LNCAP (cell line): ENCODE data around the gene RGS19.

Experiments
- TF ChIP-seq, protein P1 (sequence below): fragments of 450-650 bp; IDR thresholded peaks from 2 replicates; pipeline ENCODE4 v1.5.1; 2017; ENCODE audit warnings: mild to moderate bottlenecking

The RGS19 gene

DNA sequence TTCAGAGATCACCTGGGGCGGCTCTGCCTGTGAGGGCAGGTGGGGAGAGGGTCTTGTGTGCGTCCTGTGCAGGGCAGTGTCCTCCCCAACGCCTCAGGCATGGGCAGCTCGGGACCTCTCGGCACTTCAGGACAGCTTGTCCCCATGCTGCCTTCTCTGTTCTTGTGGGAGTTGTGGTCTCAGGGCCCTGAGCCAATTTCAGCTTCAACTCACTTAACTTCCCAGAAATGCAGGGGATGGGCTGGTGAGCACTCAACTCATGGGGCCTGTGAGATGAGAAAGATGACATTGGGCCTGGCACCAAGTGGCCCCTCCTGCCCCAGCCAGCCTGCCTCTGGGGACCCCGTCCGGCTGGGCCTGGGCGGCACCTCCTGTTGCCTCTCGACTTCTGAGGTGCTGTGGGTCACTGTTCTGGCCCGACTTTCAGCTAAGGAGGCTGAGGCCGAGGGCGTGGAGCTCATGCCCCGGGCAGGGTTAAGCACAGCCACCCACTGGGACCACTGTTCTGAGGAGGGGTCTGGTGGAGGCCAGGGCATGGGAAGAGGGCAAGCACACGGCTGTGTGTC lies 6.7 kb downstream of the RGS19 start:
- TF ChIP-seq, protein P1, sequence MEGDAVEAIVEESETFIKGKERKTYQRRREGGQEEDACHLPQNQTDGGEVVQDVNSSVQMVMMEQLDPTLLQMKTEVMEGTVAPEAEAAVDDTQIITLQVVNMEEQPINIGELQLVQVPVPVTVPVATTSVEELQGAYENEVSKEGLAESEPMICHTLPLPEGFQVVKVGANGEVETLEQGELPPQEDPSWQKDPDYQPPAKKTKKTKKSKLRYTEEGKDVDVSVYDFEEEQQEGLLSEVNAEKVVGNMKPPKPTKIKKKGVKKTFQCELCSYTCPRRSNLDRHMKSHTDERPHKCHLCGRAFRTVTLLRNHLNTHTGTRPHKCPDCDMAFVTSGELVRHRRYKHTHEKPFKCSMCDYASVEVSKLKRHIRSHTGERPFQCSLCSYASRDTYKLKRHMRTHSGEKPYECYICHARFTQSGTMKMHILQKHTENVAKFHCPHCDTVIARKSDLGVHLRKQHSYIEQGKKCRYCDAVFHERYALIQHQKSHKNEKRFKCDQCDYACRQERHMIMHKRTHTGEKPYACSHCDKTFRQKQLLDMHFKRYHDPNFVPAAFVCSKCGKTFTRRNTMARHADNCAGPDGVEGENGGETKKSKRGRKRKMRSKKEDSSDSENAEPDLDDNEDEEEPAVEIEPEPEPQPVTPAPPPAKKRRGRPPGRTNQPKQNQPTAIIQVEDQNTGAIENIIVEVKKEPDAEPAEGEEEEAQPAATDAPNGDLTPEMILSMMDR, result no peak

DNA sequence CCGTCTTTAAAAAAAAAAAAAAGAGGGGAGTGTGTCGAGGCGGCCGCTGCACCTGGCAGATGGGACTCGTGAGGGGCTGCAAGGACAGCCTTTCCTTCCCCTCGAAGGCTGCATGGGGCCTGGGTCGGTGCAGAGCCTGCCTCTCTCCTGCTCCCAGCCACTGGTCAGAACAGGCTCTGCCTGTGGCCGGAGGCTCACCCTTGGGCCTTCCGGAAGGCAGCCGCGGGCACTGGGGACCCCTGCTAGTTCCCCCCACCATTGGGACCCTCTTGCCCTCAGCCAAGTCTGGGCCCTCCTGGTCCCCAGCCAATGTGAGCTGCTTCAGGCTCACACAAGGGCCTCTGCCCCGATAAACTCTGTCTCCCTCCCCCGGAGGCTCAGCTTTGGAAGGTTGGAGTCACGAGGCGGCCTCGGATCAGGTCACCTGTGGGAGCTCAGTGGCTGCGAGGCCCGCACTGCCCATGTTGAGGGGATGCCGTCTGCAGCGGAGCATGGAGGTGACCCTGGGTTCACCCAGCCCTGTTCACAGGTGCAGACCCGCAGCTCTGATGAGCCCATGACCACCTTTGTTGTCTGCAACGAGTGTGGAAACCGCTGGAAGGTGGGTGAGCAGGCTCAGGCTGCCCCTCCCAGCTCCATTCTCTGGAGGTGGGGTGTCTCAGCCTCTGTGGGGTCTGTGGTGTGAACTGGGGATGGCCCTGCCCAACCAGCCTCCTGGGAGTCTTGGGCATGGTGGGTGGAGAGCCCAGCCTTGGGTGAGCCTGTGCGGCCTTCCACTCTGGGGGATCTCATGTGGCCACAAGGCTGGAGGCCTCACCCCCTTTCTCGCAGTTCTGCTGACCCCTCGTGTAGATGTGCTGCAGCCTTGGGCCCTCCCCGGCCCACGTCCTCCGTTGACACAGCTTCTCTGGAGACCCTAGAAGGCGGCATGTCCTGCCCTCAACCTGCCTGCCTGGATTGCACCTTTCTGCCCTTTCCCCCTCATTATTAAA lies 7.7 kb downstream of the RGS19 start:
- TF ChIP-seq, protein P1, result no peak

DNA sequence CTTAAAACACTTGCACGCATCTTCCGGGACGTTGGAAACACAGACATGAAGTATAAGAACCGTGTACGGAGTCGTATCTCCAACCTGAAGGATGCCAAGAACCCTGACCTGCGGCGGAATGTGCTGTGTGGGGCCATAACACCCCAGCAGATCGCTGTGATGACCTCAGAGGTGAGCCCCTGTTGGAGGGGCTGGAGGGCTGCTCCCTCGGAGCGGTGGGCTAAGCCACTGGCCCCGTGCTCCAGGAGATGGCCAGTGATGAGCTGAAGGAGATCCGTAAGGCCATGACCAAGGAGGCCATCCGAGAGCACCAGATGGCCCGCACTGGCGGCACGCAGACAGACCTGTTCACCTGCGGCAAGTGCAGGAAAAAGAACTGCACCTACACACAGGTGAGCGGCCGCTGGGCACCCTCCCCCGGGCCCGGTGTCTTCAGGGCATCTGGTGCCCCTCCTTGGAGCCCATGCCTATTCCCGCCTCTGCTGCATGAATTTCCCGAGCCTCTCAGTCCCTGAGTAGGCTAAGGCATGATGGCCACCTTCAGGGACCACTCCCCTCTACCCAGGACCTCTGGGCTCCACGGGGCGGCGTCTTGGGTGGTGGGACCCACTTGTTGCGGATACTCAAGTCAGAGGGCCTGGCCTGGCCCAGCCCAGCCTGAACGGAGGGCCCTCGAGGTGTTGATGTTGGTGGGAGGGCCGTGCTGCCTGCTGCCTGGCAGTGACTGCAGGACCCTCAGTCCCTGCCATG lies 8.9 kb downstream of the RGS19 start:
- TF ChIP-seq, protein P1, result no peak

DNA sequence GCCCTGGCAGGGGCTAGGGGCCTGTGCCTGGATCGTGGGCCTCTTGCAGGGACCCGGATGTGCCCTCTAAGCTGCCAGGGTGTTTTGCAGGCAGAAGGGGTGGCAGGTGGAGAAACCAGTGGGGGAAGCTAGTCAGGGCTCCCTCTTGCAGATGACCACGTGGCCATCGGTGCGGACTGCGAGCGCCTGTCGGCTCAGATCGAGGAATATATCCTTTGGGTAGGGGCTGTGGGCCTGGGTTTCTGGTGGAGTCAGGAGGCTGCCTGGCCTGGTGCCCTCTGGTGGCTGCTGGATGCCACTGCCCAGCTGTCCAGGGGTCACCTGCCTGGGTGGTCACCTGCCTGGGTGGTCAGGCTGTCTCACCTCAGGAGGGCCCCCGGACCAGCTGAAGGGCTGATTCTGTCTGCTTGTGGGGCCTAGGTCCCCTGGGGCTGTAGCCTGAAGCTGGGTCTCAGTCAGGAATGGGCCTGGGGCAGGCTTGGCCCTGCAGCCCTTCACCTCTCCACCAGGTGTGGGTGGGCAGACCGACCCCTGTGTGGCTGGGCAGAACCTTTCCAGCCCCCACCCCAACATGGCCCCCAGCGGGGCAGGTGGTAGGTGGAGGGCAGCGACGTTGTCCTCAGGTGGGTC lies 9.6 kb downstream of the RGS19 start:
- TF ChIP-seq, protein P1, result peak; percentile 89

DNA sequence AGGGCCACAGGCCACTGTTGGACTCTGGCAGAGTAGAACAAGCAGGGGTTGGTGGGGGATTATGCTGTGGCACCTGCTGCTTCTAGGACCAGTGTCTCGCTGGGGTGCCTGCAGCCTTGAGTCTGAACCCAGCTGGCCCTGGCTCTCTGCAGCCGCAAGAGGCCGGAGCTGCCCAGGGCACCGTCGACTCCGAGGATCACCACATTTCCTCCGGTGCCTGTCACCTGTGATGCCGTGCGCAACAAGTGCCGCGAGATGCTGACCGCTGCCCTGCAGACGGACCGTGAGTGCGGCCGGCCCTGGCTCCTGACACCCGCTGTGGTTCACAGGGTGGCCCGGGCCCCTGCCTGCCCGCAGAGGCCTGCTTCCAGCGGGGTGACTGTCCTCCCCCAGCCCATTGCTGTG lies 10.1 kb downstream of the RGS19 start:
- TF ChIP-seq, protein P1, result no peak

DNA sequence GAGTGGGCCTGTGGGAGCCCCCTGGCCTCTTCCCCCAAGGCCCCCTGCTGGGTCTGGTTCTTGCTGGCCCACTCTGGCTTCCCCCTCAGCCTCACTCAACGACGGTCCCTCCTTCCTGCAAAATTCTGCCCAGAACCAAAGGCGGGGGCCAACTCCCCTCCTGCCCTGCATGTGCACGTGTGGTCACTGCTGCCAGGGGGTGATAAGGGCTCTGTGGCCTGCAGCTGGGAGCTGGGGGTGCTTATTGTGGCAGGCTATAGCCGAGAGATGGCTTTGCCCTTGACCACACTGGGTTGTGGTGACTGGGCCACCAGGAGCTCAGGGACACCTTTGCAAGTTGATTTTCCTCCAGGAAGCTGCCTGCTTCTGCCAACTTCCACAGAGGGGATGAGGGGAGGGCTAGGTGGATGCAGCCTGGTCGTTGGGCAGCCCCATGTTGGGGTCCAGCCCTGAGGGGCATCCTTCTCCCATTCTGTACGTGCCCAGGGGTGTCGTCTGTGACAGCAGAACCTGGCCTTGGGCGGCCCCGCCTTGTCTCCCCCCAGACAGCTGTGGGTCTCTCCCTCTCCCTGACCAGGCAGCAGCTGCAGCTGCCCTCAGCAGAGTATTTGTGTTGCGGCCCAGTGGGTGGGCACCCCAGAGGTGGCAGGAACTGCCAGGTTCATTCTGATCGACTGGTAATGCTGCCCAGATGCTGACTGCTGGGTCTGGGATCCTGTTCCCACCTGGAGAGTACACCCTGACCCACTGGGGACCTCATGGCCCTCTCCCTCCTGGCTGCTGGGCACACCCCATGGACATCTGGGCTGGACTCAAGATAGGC lies 10.7 kb downstream of the RGS19 start:
- TF ChIP-seq, protein P1, result no peak
